NCI-H187 treated with DMSO at 0.1 percent for 48 hours (cell line): ENCODE results near the gene DAZAP1.

Source experiments
- DNase-seq: peaks from one replicate; lab custom pipeline; 2025; lab: John Stamatoyannopoulos, UW

DAZAP1 gene

GRCh38 chr19:1394252-1395193 is 12.9 kb upstream of the DAZAP1 start:
- no peak for DNase-seq

GRCh38 chr19:1395194-1396018 is 12.0 kb upstream of the DAZAP1 start:
- DNase-seq: no peak

- no peak for DNase-seq
Measured at GRCh38 chr19:1396019-1396767, 11.2 kb upstream of the DAZAP1 start.

GRCh38 chr19:1396768-1397679 is 10.4 kb upstream of the DAZAP1 start:
- no peak for DNase-seq

- DNase-seq: no peak
Measured at GRCh38 chr19:1397838-1398237, 9.5 kb upstream of the DAZAP1 start.

GRCh38 chr19:1399079-1399478 is 8.3 kb upstream of the DAZAP1 start:
- DNase-seq: no peak

- no peak for DNase-seq
Measured at GRCh38 chr19:1399745-1400144, 7.6 kb upstream of the DAZAP1 start.

- DNase-seq: no peak
Measured at GRCh38 chr19:1400281-1401137, 6.9 kb upstream of the DAZAP1 start.

GRCh38 chr19:1401138-1401888 is 6.1 kb upstream of the DAZAP1 start, which contains the start of gene GAMT:
Gene GAMT (minus strand): TSS chr19:1401542. CDS start chr19:1401476, 66 bp downstream.
- DNase-seq: no peak

GRCh38 chr19:1401889-1402217 is 5.5 kb upstream of the DAZAP1 start:
- DNase-seq: no peak

GRCh38 chr19:1402411-1403070 is 4.8 kb upstream of the DAZAP1 start:
- DNase-seq: no peak

- DNase-seq: peak; percentile 61
Measured at GRCh38 chr19:1406774-1407527, 435 bp upstream of the DAZAP1 start.

GRCh38 chr19:1408300-1409203 is 1.2 kb downstream of the DAZAP1 start:
- DNase-seq: no peak

- no peak for DNase-seq
Measured at GRCh38 chr19:1409204-1410005, 2.0 kb downstream of the DAZAP1 start.

- no peak for DNase-seq
Measured at GRCh38 chr19:1410136-1410786, 2.9 kb downstream of the DAZAP1 start.

- no peak for DNase-seq
Measured at GRCh38 chr19:1410789-1411188, 3.4 kb downstream of the DAZAP1 start.
